HepG2 (cell line): ENCODE data around the gene FAM53B. TPM values are rescaled to one million over a fixed set of nuclear protein-coding genes. Genes with fewer than 3 reads are reported as not detected.

Experiments used
- ATM ChIP-seq: fragments of 450-650 bp; IDR thresholded peaks from 2 replicates; pipeline ENCODE4 v1.7.1; 2017; ENCODE audit warnings: mild to moderate bottlenecking, borderline replicate concordance
- CEBPB ChIP-seq: IDR thresholded peaks from 2 replicates; pipeline ENCODE4 v1.6.1; 2011; ENCODE audit warnings: low read depth, low read length, improper control_type of control experiment, borderline replicate concordance
- CERS6 ChIP-seq: sonication (generic); formaldehyde crosslinking; IDR thresholded peaks from 2 replicates; pipeline ENCODE4 v1.5.0; 2020; ENCODE audit warnings: missing genetic modification reagents
- GTF3A ChIP-seq: sonication (generic); formaldehyde crosslinking; conservative IDR thresholded peaks from 2 replicates; pipeline ENCODE4 v1.4.0; 2020; ENCODE audit warnings: mild to moderate bottlenecking, missing genetic modification reagents
- HNRNPH1 ChIP-seq: fragments of 200-400 bp; formaldehyde crosslinking; optimal IDR thresholded peaks from 2 replicates; pipeline ENCODE3; 2017; ENCODE audit warnings: mild to moderate bottlenecking, low read depth, low read length
- HNRNPK ChIP-seq: fragments of 200-400 bp; formaldehyde crosslinking; IDR thresholded peaks from 2 replicates; pipeline ENCODE4 v1.6.1; 2018; ENCODE audit warnings: low read length, low read depth, moderate library complexity, mild to moderate bottlenecking; ENCODE audit not compliant: poor library complexity, severe bottlenecking
- KAT7 ChIP-seq: IDR thresholded peaks from 2 replicates; pipeline ENCODE4 v1.6.1; 2018; ENCODE audit warnings: borderline replicate concordance, missing compliant biosample characterization
- MYPOP ChIP-seq: sonication (generic); formaldehyde crosslinking; IDR thresholded peaks from 2 replicates; pipeline ENCODE4 v1.8.1; 2023; ENCODE audit warnings: mild to moderate bottlenecking, moderate library complexity, missing genetic modification reagents
- MZF1 ChIP-seq: sonication (generic); formaldehyde crosslinking; IDR thresholded peaks from 2 replicates; pipeline ENCODE4 v1.8.1; 2023; ENCODE audit warnings: mild to moderate bottlenecking, missing genetic modification reagents, borderline replicate concordance
- NFKB2 ChIP-seq: sonication (generic); formaldehyde crosslinking; IDR thresholded peaks from 2 replicates; pipeline ENCODE4 v1.4.0; 2020; ENCODE audit warnings: missing genetic modification reagents, borderline replicate concordance
- NFYB ChIP-seq: sonication (generic); formaldehyde crosslinking; IDR thresholded peaks from 2 replicates; pipeline ENCODE4 v1.4.0; 2020; ENCODE audit warnings: missing genetic modification reagents
- PATZ1 ChIP-seq: sonication (generic); formaldehyde crosslinking; IDR thresholded peaks from 2 replicates; pipeline ENCODE4 v1.4.0; 2020; ENCODE audit warnings: missing genetic modification reagents
- SMAD1 ChIP-seq: sonication (generic); formaldehyde crosslinking; IDR thresholded peaks from 2 replicates; pipeline ENCODE4 v1.4.0; 2020; ENCODE audit warnings: missing genetic modification reagents, low read depth, mild to moderate bottlenecking, borderline replicate concordance
- SP140L ChIP-seq: sonication (generic); formaldehyde crosslinking; IDR thresholded peaks from 2 replicates; pipeline ENCODE4 v1.4.0; 2020; ENCODE audit warnings: missing genetic modification reagents, borderline replicate concordance
- STAT6 ChIP-seq: sonication (generic); formaldehyde crosslinking; IDR thresholded peaks from 2 replicates; pipeline ENCODE4 v1.4.0; 2020; ENCODE audit warnings: missing genetic modification reagents, mild to moderate bottlenecking, borderline replicate concordance
- SUZ12 ChIP-seq: fragments of 150-350 bp; IDR thresholded peaks from 2 replicates; pipeline ENCODE4 v1.6.1; 2014; ENCODE audit warnings: low read depth, low read length
- TBP ChIP-seq: sonication (generic); formaldehyde crosslinking; IDR thresholded peaks from 2 replicates; pipeline ENCODE4 v1.5.0; 2020; ENCODE audit warnings: missing genetic modification reagents
- ZBTB33 ChIP-seq: sonication (generic); formaldehyde crosslinking; IDR thresholded peaks from 2 replicates; pipeline ENCODE4 v1.4.0; 2020; ENCODE audit warnings: missing genetic modification reagents
- ZNF121 ChIP-seq: sonication (generic); formaldehyde crosslinking; IDR thresholded peaks from 2 replicates; pipeline ENCODE4 v1.5.0; 2020; ENCODE audit warnings: mild to moderate bottlenecking, missing genetic modification reagents
- ZNF460 ChIP-seq: sonication (generic); formaldehyde crosslinking; IDR thresholded peaks from 2 replicates; pipeline ENCODE4 v1.5.1; 2020; ENCODE audit warnings: missing genetic modification reagents, mild to moderate bottlenecking, borderline replicate concordance
- ZNF615 ChIP-seq: sonication (generic); formaldehyde crosslinking; IDR thresholded peaks from 2 replicates; pipeline ENCODE4 v1.5.0; 2020; ENCODE audit warnings: mild to moderate bottlenecking, missing genetic modification reagents, borderline replicate concordance
- ZNF841 ChIP-seq: sonication (generic); formaldehyde crosslinking; IDR thresholded peaks from 2 replicates; pipeline ENCODE4 v1.8.1; 2023; ENCODE audit warnings: missing genetic modification reagents, borderline replicate concordance
- polyA plus RNA-seq, 8 experiments: library from polyadenylated mRNA; depleted of rRNA in 3 of 8; stranded (reverse) in 7 of 8; unstranded in 1 of 8; fragments of >200 nt; fragmentation: Illumina TruSeq in 4 of 8; extraction: Trizol in 4 of 8; gene quantifications; 2 replicates each; pipeline versions ENCODE4 v1.2.1 to v1.2.3, GENCODE V29; 2011 to 2016; ENCODE audit warnings: low read depth in 4 of 8, missing spikeins in 1 of 8, mixed read lengths in 1 of 8; ENCODE audit not compliant: insufficient read depth in 1 of 8
- total RNA-seq, 5 experiments: library from RNA; depleted of rRNA; stranded (reverse); fragments of >200 nt; fragmentation: Illumina TruSeq; extraction: Trizol; gene quantifications; 2 replicates each; pipeline ENCODE4 v1.2.3, GENCODE V29; 2016; ENCODE audit warnings: low read depth in 1 of 5

Gene FAM53B
- total and polyA plus RNA-seq, 2 of the 13 experiments (the other 11 are each of a cell fraction or from before 2014, with no cell fraction given): 6.4 to 19.3 TPM

GRCh38 chr10:124708246-124708779, 35.9 kb downstream of the FAM53B start (continued):
- TF ChIP-seq ZBTB33: no peak
- no peak for TF ChIP-seq HNRNPK
- no peak for TF ChIP-seq ZNF615 (CRISPR knock-in tag)
- no peak for TF ChIP-seq NFYB
- TF ChIP-seq SP140L: no peak
- no peak for TF ChIP-seq TBP (CRISPR knock-in tag)
- TF ChIP-seq ZNF841 (CRISPR knock-in tag): no peak
- TF ChIP-seq CERS6: no peak
- no peak for TF ChIP-seq SUZ12
- no peak for TF ChIP-seq HNRNPH1
- TF ChIP-seq SMAD1 (CRISPR knock-in tag): no peak
- TF ChIP-seq ZNF460 (CRISPR knock-in tag): no peak; the same call in 1 of the 2 replicates
- TF ChIP-seq KAT7 (CRISPR knock-in tag): no peak
- no peak for TF ChIP-seq MYPOP (CRISPR knock-in tag)
- no peak; the same call in 1 of the 2 replicates for TF ChIP-seq NFKB2 (CRISPR knock-in tag)
- TF ChIP-seq CEBPB: peak; percentile 69; the same call in 1 of the 2 replicates
- no peak for TF ChIP-seq STAT6
- no peak for TF ChIP-seq ATM
- no peak for TF ChIP-seq ZNF121
- no peak for TF ChIP-seq GTF3A (CRISPR knock-in tag)
- no peak for TF ChIP-seq MZF1 (CRISPR knock-in tag)
- peak; percentile 45 for TF ChIP-seq PATZ1 (CRISPR knock-in tag)
